GM19395 (cell line): Measurements from ENCODE around the gene ATMIN.
A peak's percentile ranks its signal among the peaks of the same experiment; 100 is the strongest.

Source experiments
- ATAC-seq: cut with Tn5 transposase; IDR thresholded peaks from one replicate; pipeline ENCODE4 v1.9.1; 2021; ENCODE audit warnings: mild to moderate bottlenecking, moderate library complexity; ENCODE audit not compliant: unreplicated experiment

Gene ATMIN

GRCh38 chr16:81061871-81062608 lies 26.4 kb downstream of the ATMIN start:
- no peak for ATAC-seq

- ATAC-seq = no peak
Observed at GRCh38 chr16:81066681-81067080, 31.0 kb downstream of the ATMIN start.

- ATAC-seq = no peak
Observed at GRCh38 chr16:81067166-81067565, 31.5 kb downstream of the ATMIN start.

DNA sequence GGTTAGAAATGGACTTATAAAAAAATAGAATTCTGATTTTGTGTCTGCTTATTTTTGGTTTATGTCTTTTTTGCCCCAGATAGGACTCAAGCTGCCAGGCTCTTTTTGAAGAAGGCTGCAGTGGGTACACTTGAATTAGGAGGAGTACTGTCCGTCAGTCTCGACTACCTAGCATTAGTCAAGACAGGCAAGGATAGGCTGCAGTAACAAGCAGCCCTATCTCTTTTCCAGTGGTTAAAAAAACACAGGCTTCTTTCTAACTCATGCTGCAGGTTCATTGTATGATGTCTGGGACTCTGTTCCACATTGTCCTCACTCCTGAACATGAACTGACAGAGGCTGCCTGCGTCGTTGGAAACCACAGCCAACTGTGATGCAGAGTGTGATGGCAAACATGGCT lies 33.4 kb downstream of the ATMIN start:
- no peak for ATAC-seq

- ATAC-seq = no peak
Observed at GRCh38 chr16:81070979-81071378, 35.3 kb downstream of the ATMIN start.

- no peak for ATAC-seq
Observed at GRCh38 chr16:81071805-81072204, 36.2 kb downstream of the ATMIN start.

- no peak for ATAC-seq
Observed at GRCh38 chr16:81073560-81074330, 38.1 kb downstream of the ATMIN start.

DNA sequence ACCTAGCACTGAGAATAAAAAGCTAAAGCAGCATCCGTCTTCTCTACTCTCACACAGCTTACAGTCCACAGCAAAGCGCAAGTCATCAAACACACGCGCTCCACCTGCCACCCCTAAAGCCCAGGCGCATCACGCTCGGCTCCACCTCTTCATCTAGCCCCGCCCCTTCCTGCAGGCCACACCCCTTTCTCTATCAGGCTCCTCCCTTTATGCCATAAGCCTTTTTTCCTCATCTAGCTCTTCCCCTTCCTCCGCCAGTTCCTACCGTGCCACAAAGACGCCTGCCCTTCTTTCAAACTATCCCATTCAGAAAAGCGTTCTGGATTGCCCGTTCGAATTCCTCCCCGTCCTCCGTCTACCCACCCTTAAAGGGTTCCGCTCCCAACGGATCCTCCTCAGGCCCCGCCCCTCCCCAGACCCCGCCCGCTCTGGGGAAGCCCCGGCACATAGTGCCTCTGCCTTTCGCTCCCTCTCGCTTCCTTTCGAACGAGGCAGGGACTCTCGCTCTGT lies 41.0 kb downstream of the ATMIN start:
- ATAC-seq = peak; percentile 88

- peak; percentile 96 for ATAC-seq
Observed at GRCh38 chr16:81077076-81077940, 41.7 kb downstream of the ATMIN start, which contains the start of gene C16orf46. Gene C16orf46 (minus strand): TSS chr16:81077238. CDS start chr16:81063955, 13,283 bp downstream.

DNA sequence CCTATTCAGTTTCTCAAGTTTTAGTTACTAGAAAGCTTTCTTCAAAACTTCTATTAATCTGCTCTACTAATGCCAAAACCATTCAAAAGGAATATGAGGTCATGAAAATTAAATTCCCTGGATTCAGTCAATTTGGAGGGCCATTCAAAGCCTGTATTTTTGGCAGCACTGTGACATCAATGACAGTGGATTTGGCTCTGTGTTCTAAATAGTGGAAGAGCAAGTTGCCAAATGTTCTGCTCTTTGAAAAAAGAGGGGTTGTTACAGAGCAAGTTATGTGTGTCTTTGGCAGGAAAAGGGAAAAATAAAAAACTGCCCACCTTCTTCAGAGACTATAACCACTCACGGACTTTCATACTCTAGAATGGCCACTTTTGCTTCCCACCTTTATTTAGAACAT lies 44.6 kb downstream of the ATMIN start:
- ATAC-seq = no peak

DNA sequence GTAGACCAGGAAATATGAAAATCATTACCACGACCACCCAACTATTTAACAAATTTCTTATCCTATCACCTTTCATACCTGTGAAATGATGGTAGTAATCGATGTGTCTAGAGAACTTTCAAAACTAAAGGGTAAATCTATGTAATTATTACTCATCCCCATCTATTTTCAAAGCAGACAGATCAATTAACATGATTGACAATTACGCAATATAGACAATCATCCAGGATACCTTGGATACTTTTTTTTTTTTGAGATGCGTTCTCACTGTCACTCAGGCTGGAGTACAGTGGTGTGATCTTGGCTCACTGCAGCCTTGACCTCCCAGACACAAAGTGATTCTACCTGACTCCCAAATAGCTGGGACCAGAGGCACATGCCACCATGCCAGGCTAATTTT lies 45.4 kb downstream of the ATMIN start:
- no peak for ATAC-seq

GRCh38 chr16:81088836-81089235 lies 53.2 kb downstream of the ATMIN start:
- ATAC-seq = no peak

DNA sequence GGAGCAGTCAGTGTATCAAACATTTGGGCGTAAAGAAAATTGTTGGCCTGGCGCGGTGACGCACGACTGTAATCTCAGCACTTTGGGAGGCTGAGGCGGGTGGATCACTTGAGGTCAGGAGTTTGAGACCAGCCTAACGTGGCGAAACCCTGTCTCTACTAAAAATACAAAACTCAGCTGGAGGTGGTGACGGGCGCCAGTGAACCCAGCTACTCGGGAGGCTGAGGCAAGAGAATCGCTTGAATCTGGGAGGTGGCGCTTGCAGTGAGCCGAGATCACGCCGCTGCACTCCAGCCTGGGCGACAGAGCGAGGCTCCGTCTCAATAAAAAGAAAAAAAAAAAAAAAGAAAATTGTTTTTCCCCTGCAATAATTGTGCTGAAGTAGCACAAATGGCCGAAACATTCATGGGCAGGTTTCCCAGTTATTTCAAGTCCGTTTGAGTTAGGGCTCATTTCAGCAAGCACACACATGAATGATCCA lies 59.2 kb downstream of the ATMIN start:
- no peak for ATAC-seq

DNA sequence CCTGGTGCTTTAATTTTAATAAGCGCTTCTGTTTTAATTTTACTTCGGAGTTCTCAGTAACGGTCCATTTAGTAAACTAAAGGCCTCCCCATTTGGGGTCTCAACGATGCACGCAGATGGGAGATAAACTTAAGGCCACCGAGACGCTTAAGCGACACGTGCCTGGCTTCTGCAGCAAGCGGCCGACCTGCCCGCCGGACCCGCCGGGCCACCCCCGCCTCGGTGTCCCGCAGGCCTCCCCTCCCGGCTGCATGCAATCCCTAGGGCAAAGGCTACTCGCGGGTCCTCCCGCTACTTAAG lies 60.0 kb downstream of the ATMIN start:
- ATAC-seq = peak; percentile 8

- ATAC-seq = peak; percentile 98
Observed at GRCh38 chr16:81095953-81096714, 60.5 kb downstream of the ATMIN start, which contains the start of gene GCSH. Gene GCSH (minus strand): TSS chr16:81096395. CDS start chr16:81096278, 117 bp downstream.

GRCh38 chr16:81096715-81097208 lies 61.1 kb downstream of the ATMIN start:
- ATAC-seq = no peak
